ENCODE measurements around the gene CLCNKB.

DNA sequence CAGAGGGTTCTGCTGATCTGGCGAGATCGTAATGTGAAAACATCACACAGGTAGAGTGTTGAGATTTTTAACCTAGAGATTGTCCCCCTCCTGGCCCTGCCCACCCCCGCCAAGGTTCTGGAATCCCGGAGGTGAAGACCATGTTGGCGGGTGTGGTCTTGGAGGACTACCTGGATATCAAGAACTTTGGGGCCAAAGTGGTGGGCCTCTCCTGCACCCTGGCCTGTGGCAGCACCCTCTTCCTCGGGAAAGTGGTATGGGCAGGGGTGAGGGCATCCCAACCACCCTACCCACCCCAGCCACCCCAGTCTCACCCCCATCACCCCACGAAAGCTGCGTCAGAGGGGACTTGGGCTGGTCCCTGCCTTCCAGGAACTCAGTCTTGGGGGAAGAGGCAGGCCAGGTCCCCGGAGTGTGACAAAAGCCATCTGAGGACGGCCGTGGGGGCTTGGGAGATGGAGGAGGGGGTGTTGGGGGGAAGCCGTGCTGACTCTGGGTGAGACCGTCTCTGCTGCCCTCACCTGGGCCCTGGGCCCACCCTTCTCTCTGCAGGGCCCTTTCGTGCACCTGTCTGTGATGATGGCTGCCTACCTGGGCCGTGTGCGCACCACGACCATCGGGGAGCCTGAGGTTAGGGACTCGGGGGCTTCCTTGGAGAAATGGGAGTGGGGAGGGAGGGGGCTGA is 4.4 kb downstream of the CLCNKB start:
- TF ChIP-seq EZH2 (IDR thresholded peaks at IDR 0.05): no peak
- no peak for TF ChIP-seq POLR2AphosphoS5 (IDR thresholded peaks at IDR 0.05; ENCODE audit: borderline replicate concordance, low read depth, low read length)
- TF ChIP-seq FOXP2 (optimal IDR thresholded peaks at IDR 0.05; ENCODE audit: control extremely low read depth, extremely low read length, insufficient read depth): no peak

All from SK-N-MC (cell line).